ENCODE data around the gene INPP4B. TPM values are rescaled to one million over a fixed set of nuclear protein-coding genes. Genes with fewer than 3 reads are reported as not detected.

The INPP4B gene
- total RNA-seq, 1 donor from 2014 or later = 21.5 TPM

DNA sequence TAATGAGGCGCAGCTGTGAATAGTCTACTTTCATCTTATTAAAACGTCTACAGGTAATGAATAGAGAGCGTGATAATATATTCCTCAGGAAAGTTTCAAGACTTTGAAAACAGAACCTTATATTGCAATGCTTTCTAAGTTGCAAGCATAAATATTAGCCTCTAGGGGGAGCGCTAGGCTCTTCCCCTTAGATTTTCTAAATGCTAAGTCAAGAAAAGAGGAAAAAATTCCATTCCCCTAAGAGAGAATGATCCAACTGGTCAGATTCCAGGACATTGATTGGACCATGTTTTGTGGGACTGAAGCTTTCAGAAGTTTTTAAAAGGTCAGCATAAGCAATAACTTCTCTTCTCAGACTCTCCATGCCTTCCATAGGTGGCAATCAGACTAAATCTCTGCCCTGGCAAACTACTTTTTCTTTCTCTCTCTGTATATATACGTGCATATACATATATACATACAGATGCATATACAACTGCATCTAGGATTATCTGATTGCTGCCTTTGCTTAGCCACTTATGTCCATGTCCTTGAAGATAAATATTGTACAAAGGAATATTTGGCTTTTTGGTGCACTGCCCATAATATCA, 492.9 kb downstream of the INPP4B start:
- peak; percentile 74 for ATAC-seq
- DNase-seq (ENCODE audit: low spot score) = no peak
- intact Hi-C loops (cut with DNase I) = no loop called here

DNA sequence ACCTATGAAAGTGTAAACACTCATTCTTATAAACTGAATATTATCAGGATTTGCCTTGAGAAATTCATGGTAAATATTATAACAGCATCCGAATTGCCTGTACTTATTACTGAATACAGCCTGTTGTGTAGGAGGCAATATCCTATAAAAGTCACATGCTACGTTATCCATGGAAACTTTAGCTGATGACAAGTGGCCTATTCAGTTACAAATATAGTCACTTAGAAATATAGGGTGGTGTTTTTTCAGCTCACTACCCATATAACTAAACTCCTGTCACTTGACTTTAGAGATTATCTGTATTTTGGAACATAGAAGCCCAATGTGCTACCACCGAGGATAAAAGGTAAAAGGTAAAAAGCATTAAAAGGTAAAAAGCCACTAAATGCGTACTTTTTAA, 493.4 kb downstream of the INPP4B start:
- intact Hi-C loops (cut with DNase I) = no loop called here
- DNase-seq (ENCODE audit: low spot score) (no peak), ATAC-seq (no peak)

DNA sequence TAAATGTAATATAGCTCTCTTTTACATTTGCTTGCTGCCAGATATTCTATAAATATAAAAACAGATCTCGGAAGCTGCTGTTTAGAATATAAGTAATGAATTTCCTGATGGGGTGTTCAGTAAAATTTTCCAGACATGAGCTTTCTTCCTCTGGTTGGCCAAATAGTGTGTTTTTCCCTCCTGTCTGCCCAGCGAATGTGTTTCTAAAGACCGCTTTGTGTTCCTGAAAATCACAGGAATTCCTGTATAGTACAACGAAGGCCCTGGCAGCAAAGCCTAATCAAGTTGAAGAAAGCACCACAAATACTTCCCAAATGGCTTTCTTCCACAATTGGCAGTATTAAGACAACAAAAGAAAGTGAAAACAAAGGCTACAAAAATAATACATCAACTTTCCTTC, 494.1 kb downstream of the INPP4B start:
- intact Hi-C loops (cut with DNase I) = no loop called here
- no peak for ATAC-seq
- DNase-seq (ENCODE audit: low spot score) = no peak

DNA sequence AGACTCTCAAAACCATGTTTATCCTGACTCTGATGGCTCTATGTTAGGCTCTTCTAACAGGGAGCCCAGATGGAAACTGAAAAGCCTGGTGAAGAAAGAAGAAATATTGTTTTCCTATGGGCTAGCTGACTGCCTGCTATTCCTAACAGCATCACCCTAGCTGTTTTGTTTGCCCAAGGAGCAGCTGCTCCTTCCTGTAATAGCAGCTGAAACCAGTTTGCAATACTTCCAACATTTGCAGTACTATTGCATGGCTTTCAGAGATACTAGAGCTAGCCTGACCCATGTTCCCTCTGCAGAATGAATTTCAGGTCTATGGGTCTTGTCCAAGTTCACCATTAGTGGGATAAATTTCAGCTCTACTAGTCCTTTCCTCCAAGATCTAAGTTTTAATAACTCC, 495.2 kb downstream of the INPP4B start:
- intact Hi-C loops (cut with DNase I) = no loop called here
- ATAC-seq (no peak), DNase-seq (ENCODE audit: low spot score) (no peak)

DNA sequence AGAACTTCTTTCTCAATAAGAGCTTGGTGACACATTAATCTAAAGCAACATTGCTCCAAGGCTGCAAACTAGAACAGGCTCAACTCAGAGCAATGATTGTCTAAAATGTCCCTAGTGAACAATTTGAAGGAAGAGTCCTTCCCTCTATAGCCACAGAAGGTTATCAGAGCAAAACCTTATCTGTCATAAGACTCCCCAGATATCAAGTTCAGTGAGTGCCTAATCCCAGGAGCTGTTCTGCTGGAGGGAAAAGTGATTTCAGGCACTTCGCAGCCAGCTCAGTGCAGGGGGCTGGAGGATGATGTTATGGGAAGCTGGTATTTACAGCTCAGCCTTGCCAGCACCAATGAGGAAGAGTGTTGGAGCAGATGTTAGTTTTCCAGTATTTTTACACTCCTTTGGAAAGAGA, 497.5 kb downstream of the INPP4B start:
- intact Hi-C loops (cut with DNase I) = no loop called here
- ATAC-seq (no peak), DNase-seq (ENCODE audit: low spot score) (no peak)

DNA sequence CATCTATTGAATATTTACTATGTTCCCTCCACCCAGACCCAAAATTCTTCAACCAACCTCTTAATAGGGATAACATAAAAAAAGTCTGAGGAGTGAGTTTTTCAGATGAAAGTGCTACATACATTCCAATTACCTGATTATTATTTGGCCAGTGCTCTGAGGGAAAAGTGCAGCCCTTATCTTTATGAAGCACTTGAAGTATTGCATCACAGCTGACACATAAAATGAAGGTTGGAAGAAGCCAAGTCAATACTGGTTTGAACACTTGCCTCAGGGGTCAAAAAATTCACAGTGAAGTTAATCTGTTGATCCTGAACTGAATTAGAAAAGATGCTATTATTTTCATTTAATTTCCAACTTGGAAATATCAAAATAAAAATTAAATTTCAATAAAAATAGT, 498.9 kb downstream of the INPP4B start:
- DNase-seq (ENCODE audit: low spot score) = no peak
- no peak for ATAC-seq
- intact Hi-C loops (cut with DNase I) = no loop called here

DNA sequence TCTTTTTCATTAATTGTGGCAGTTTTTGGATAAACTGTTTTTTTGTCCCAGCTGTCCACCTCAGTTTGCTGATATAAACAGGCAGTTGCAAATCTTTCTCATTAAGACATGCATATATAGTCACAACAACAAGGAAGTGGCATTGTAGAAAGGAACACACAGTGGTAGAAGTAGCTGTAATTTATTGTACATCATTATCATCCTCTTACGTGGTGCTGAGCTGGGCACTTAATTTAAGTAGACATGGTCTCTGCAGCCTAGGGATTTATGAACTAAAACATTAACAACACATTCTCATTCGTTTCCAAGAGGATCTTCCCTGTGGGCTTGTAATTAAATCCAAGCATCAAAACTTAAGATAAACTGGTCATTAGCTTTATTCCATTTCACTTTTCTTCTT, 500.2 kb downstream of the INPP4B start:
- DNase-seq (ENCODE audit: low spot score) (no peak), ATAC-seq (no peak)
- intact Hi-C loops (cut with DNase I) = no loop called here

DNA sequence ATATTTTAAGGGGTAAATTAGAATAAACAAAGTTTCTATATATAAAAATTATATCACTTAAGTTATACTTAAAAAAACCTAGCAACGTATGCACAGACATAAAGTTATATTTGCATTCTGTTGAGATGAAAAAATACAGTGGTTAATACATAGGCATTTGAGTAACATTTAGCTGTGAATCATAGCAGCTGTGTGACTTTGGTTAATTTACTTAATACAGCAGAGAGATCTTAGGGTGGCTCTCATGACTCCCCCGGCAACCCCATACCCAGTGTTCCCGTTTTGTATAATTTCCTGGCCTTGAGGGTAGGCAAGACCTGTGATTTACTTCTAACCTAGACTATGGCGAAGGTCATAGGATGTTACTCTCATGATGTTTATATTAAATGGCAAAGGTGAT, 504.8 kb downstream of the INPP4B start:
- no peak for DNase-seq (ENCODE audit: low spot score)
- no peak for ATAC-seq
- intact Hi-C loops (cut with DNase I) = no loop called here

DNA sequence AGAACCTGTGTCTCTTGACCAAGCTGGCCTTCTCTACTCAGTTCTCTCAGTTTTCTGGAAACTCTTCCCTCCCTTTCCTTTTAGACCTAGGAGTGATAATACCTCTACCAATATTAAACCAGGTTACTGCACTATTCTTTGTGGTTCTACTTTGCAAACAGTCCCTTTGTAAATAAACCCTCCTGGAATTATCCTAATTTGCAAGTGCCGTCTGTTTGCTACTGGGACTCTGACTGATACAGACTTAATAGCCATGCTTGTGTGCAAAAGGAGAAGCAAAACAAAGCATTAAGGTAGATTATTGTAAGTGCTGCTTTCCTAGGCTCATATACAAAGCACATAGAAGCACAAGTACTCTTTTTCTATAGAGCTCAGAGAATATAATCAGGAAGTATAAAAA, 507.0 kb downstream of the INPP4B start:
- intact Hi-C loops (cut with DNase I) = no loop called here
- DNase-seq (ENCODE audit: low spot score) (no peak), ATAC-seq (no peak)

DNA sequence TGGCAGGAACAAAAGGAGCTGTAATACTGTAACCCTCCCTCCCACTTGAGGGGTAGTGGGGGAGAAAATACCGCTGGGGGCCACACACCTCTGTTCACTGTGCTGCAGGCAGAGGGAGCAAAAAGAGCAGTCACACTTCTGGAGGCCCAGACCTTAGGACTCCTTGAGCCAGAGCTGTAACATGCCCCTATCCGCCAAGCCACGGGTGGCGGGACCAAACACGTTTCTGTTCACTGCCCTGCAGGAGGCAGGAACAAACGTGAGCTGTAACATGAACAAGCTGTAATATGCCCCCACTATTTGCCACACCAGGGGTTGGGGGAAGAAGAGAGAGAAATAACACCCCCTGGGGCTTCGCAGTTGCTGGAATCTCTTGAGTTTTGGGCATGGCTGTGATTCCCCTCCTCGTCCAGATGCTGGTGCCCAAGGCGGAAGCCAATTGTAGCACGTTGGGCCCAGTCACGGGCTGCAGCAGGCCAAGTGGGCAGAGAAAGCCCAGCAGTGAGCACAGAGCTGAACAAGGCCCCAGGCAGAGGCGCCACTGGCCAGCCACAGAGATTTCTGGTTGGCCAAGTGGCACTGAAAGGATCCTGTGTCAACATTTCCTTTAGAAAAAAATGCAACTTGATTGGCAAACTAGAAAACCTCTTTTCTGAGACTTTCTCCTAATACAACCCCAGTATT, 509.7 kb downstream of the INPP4B start:
- intact Hi-C loops (cut with DNase I) = no loop called here
- DNase-seq (ENCODE audit: low spot score) = no peak
- ATAC-seq = no peak

DNA sequence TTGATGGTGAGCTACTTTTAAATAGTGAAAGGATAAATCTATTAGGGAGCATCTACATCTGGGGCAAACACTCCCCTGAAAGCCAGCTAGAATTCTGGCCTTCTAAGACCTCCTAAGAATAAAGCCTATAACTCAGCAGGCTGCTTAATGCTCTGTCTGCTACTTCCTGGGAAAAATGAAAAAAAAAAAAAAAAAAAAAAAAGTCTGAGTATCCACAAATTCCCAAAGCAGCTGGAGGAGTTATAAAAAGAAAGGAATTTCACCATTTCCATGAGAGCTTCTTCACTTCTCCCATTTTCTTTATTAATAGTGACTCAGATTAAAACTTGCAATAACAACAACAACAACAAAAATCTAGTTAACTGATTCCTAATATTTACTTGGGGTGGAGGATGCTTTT, 511.2 kb downstream of the INPP4B start:
- DNase-seq (ENCODE audit: low spot score) (no peak), ATAC-seq (no peak)
- intact Hi-C loops (cut with DNase I) = no loop called here

DNA sequence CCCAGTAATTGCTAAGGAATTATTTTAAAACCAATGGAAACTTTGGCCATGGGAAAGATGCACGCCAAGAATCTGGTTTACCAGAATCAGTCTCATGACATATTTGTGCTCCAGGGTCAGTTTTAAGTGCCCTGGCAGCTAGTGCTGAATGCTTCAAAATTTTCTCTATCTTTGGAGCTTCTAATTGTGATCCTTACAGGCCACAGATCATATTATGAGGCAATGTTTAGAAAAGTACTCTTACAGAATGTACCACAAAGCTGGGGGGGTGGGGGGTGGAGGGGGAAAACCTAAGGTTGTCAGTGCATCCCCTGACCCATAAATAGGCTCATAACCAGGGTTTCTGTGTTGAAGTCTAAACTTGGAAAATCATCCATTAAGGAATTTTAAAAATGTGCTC, 514.5 kb downstream of the INPP4B start:
- intact Hi-C loops (cut with DNase I) = no loop called here
- peak; percentile 64 for ATAC-seq
- DNase-seq (ENCODE audit: low spot score) = no peak

DNA sequence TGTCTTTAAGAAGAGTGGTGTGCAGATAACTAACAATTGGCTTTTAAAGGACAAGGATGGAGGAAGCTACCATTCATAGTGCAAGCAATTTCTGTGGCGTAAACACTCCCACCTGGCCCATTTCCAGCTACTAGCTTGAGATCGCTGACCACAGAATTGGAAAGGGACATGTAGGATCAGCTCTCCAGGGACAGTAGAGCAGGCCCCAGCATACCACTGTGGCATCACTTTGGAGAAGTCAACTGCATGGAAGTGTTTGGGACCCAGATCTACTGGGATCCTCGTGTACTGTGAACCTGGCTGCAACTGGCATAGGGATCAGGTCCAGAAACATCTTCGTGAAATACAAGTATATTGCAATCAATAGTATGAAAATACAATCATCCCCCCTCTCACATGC, 515.0 kb downstream of the INPP4B start:
- DNase-seq (ENCODE audit: low spot score) (no peak), ATAC-seq (peak; percentile 38)

DNA sequence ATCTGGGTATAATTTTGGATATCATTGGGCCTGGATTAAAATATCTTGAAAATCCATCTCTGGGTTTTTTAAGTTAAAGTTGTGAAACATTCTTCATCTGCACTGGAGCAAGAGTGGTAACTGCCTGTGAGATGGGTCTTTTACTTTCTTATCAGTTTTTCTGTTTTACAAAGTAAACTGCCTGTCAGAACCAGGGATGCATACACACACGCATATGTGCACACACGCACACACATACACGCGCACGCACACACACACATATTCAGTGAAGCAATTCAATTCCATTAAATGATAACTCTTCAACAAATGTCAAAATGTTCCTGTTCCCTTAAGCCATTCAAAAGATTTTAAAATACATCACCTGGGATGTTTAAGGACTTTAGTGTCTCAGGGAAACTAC, 515.8 kb downstream of the INPP4B start:
- intact Hi-C loops (cut with DNase I) = no loop called here
- DNase-seq (ENCODE audit: low spot score) = no peak
- no peak for ATAC-seq

More for the DNA sequence above, 515.0 kb downstream of the INPP4B start:
- intact Hi-C loops (cut with DNase I) = no loop called here

DNA sequence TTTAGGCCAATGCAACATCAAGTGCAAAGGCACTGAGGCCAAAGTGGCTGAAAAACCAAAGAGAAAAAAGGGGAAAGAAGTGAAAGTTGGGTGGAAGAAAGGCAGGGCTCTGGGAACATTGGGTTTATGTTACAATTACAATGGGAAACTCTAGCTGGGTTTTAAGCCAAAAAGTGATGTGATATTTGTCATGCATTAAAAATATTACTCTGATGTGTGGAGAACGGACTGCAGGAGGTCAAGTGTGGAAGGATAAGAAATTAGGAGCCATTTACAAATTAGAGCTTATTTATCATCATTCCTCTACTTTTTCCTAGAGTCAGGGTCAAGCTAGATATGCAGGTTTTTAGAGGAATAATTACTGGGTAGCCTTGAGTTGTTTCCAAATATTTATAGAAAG, 516.8 kb downstream of the INPP4B start:
- intact Hi-C loops (cut with DNase I) = no loop called here
- ATAC-seq = no peak
- DNase-seq (ENCODE audit: low spot score) = no peak

DNA sequence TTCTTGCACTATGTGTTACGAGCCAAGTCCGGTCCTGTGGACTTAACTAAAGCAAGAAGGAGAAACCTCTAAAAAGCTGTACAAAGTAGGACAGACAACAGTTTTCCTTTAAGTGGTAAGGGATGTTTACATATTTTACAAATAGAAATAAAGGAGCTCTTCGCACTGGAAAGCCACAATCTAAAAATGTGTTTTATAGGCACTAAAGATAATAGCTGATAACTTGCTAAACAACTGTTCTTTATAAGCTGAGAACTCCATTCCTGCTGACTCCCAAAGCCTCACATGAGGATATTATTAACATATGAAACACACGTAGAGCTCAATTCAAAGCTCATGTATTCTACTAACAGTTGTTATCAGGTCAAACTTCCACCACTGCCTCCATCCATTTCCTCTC, 519.9 kb downstream of the INPP4B start:
- ATAC-seq = no peak
- intact Hi-C loops (cut with DNase I) = no loop called here

DNA sequence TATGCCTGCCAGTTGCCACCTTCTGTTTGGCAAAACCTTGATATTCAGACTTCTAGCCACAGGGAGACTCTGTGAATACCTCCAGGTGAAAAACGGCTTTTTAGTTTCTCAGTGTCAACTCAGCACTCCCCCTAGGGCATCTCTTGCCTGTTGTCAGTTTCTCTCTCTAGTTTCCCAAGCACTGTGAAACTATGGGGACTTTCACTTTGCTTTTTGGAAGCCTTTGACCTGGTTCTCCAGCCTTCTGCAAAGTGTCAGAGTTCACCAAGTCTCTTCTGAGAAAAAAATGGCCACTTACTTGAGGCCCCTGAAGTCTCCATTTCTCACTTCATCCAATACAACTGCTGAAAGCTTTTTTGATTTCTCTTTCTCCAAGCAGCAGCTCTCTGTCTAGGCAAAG, 521.5 kb downstream of the INPP4B start:
- ATAC-seq = no peak
- DNase-seq (ENCODE audit: low spot score) = no peak
- intact Hi-C loops (cut with DNase I) = no loop called here

More for the DNA sequence above, 519.9 kb downstream of the INPP4B start:
- no peak for DNase-seq (ENCODE audit: low spot score)

DNA sequence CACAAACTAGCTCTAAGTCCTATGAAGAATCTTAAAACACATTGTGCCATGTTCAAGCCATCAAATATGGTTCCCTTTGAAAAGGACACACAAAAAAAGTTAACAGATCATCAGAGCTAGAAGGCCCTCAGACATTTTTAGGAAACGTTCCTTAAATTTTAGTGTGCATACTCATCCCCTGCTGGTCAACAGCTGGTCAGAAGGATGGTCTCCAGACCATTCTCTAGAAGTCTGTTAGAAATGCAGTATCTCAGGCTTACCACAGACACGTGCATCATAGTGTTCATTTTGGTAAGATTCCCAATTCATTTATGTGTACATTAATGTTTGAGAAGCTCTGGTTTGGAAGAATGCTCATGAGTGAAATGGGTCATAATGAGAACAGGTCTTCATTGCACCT, 523.1 kb downstream of the INPP4B start:
- intact Hi-C loops (cut with DNase I) = no loop called here
- DNase-seq (ENCODE audit: low spot score) = no peak
- ATAC-seq = no peak

DNA sequence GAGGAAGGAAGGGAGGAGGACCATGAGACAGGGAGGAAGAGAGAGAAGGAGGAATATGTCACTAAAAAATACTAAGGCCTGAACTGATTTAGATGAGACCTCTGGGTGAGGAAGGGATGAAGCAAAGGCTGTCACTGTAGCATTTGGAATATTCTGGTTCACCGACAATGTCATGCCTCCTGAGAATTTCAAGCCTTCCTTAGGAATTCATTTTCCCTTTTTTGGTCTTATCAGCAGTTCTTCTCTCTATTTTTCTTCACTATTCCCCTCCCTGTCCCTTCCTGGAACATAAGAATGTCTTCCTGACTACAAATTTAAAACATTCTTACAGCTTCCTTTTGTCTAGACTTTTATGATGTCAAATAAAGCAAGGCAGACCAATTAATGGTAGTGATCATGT, 527.8 kb downstream of the INPP4B start:
- ATAC-seq (peak; percentile 38), DNase-seq (ENCODE audit: low spot score) (no peak)
- intact Hi-C loops (cut with DNase I) = no loop called here

DNA sequence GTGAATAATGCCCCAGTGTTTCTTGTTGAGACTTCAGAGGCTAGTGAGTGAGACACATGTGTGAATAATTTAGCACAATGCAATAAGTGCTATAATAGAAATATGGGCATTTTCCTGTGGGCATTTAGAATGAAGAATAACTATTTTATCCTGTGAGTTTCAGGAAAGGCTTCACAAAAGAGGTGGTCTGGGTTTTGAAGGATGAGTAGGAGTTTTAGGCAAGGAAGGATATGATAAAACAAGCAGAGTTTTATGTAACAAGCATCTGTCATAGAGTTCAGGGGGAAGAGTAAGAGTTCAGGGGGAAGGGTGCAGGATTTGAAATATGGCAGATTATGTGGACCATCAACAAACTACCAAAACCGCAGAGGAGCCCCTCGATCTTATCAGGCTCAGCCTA, 529.2 kb downstream of the INPP4B start:
- intact Hi-C loops (cut with DNase I) = no loop called here
- ATAC-seq = no peak

DNA sequence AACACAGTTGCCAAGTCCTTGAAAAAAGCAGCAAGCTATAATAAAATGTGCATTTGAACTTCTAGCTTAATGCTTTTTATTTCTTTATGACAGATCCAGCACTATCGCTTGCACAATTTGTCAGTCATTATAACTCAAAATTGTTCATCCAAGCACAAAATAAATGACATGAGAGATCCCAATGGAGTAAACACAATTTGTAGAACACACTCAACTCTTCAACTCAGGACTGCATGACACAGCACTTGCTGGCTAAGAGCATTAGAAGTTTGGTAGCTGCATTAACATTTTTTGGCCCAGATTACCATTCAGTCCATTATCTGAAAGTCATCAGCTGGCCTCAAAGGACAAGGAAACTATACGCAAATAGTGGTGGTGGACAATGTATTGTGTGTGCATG, 530.1 kb downstream of the INPP4B start:
- intact Hi-C loops (cut with DNase I) = no loop called here
- no peak for DNase-seq (ENCODE audit: low spot score)
- no peak for ATAC-seq

More for the DNA sequence above, 529.2 kb downstream of the INPP4B start:
- no peak for DNase-seq (ENCODE audit: low spot score)
